ENCODE data around the gene CPZ.

The CPZ gene

DNA sequence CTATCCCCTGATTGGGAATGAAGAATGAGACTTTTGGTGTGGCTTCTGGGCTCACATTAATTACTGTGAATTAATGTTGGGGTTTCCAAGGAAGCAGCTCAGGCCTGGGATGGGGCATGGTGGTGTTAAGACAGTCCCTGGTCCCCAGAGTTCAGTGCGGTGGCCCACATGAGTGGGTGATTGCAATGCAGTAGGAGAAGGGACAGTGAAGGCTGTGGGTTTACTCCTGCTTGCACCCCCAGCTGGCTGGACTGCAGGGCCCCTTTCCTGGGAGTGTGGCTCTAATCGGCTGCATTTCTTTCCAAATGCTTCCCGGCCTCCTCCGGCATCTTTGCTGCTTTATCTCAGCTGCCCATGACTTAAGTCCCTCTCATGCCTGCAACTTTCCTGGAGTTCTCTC is 40.5 kb upstream of the CPZ start:
- ChIA-PET CTCF (interaction anchor here (0.6 kb wide), 1 partner anchor 1932 kb away, joined by 4 read pairs; no protein-coding TSS in a partner anchor), POLR2A (ENCODE audit: low non-redundant PET) (no interaction called here)
- no peak overlapping the region for H3K27ac ChIP-seq
- DNase-seq (ENCODE audit: low spot score) = no peak
- TF ChIP-seq, protein P1, sequence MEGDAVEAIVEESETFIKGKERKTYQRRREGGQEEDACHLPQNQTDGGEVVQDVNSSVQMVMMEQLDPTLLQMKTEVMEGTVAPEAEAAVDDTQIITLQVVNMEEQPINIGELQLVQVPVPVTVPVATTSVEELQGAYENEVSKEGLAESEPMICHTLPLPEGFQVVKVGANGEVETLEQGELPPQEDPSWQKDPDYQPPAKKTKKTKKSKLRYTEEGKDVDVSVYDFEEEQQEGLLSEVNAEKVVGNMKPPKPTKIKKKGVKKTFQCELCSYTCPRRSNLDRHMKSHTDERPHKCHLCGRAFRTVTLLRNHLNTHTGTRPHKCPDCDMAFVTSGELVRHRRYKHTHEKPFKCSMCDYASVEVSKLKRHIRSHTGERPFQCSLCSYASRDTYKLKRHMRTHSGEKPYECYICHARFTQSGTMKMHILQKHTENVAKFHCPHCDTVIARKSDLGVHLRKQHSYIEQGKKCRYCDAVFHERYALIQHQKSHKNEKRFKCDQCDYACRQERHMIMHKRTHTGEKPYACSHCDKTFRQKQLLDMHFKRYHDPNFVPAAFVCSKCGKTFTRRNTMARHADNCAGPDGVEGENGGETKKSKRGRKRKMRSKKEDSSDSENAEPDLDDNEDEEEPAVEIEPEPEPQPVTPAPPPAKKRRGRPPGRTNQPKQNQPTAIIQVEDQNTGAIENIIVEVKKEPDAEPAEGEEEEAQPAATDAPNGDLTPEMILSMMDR (conservative IDR thresholded peaks at IDR 0.05; ENCODE audit: low read depth) = no peak

- no peak overlapping the region for H3K27ac ChIP-seq
- ChIA-PET POLR2A (ENCODE audit: low non-redundant PET) (no interaction called here), CTCF (interaction anchor here (0.6 kb wide), 1 partner anchor 576 kb away, joined by 3 read pairs; no protein-coding TSS in a partner anchor)
- TF ChIP-seq, protein P1 (conservative IDR thresholded peaks at IDR 0.05; ENCODE audit: low read depth) = no peak
- DNase-seq (ENCODE audit: low spot score) = no peak
Observed at GRCh38 chr4:8552581-8553205, 39.9 kb upstream of the CPZ start.

- TF ChIP-seq, protein P1 (conservative IDR thresholded peaks at IDR 0.05; ENCODE audit: low read depth) = no peak
- H3K27ac ChIP-seq = no peak overlapping the region
- DNase-seq (ENCODE audit: low spot score) = no peak
- ChIA-PET POLR2A (ENCODE audit: low non-redundant PET) (no interaction called here), CTCF (interaction anchor here (0.6 kb wide), 1 partner anchor 576 kb away, joined by 3 read pairs; no protein-coding TSS in a partner anchor)
Observed at GRCh38 chr4:8553216-8553615, 39.3 kb upstream of the CPZ start.

- POLR2A ChIA-PET (ENCODE audit: low non-redundant PET) = no interaction called here
- no peak overlapping the region for H3K27ac ChIP-seq
- CTCF ChIA-PET = no interaction called here
- DNase-seq (ENCODE audit: low spot score) = no peak
- TF ChIP-seq, protein P1 (conservative IDR thresholded peaks at IDR 0.05; ENCODE audit: low read depth) = no peak
Observed at GRCh38 chr4:8553991-8554405, 38.6 kb upstream of the CPZ start.

GRCh38 chr4:8554555-8555100 is 37.9 kb upstream of the CPZ start:
- no peak for DNase-seq (ENCODE audit: low spot score)
- H3K27ac ChIP-seq = no peak overlapping the region
- ChIA-PET POLR2A (ENCODE audit: low non-redundant PET) (no interaction called here), CTCF (no interaction called here)
- TF ChIP-seq, protein P1 (conservative IDR thresholded peaks at IDR 0.05; ENCODE audit: low read depth) = no peak

- ChIA-PET POLR2A (ENCODE audit: low non-redundant PET) (no interaction called here), CTCF (no interaction called here)
- DNase-seq (ENCODE audit: low spot score) = no peak
- H3K27ac ChIP-seq = no peak overlapping the region
- TF ChIP-seq, protein P1 (conservative IDR thresholded peaks at IDR 0.05; ENCODE audit: low read depth) = no peak
Observed at GRCh38 chr4:8555716-8556115, 36.8 kb upstream of the CPZ start.
